Spleen (tissue), 11 donors: ENCODE data around the gene CDC42EP5. TPM values are rescaled to one million over a fixed set of nuclear protein-coding genes. Genes with fewer than 3 reads are reported as not detected.

ENCODE experiments used
- DNase-seq: peaks from one replicate; pipeline ENCODE4 v3.0.0-alpha.2; 2020
- H3K27ac ChIP-seq, 8 donors: fragments of 200-600 bp; sonication (generic) in 7 of 8; 1 replicate in 4 of 8; 2 replicates in 4 of 8; pipeline versions ENCODE4 v1.5.0 to v1.8.0; 2016 to 2021; ENCODE audit warnings: inconsistent platforms in 4 of 8, mild to moderate bottlenecking in 4 of 8, moderate library complexity in 1 of 8
- H3K27me3 ChIP-seq, 7 donors: fragments of 200-600 bp; sonication (generic) in 6 of 7; replicated peaks in 1 of 7; 1 replicate in 4 of 7; 2 replicates in 3 of 7; pipeline versions ENCODE4 v1.5.0 to v1.8.0; 2016 to 2021; ENCODE audit warnings: inconsistent platforms in 3 of 7, mild to moderate bottlenecking in 1 of 7
- H3K36me3 ChIP-seq, 6 donors: fragments of 200-600 bp; sonication (generic) in 5 of 6; 1 replicate in 4 of 6; 2 replicates in 2 of 6; pipeline versions ENCODE4 v1.5.0 to v1.8.0; 2016 to 2021; ENCODE audit warnings: inconsistent platforms in 2 of 6
- H3K4me1 ChIP-seq, 6 donors: fragments of 200-600 bp; sonication (generic) in 5 of 6; 1 replicate in 3 of 6; 2 replicates in 3 of 6; pipeline versions ENCODE4 v1.5.0 to v1.8.0; 2016 to 2021; ENCODE audit warnings: inconsistent platforms in 3 of 6
- H3K4me3 ChIP-seq, 8 donors: fragments of 200-600 bp; sonication (generic) in 7 of 8; 1 replicate in 4 of 8; 2 replicates in 4 of 8; pipeline versions ENCODE4 v1.5.0 to v1.8.0; 2016 to 2021; ENCODE audit warnings: inconsistent platforms in 4 of 8, mild to moderate bottlenecking in 4 of 8, moderate library complexity in 2 of 8
- H3K9me3 ChIP-seq, 8 donors: fragments of 200-600 bp; sonication (generic) in 7 of 8; 1 replicate in 4 of 8; 2 replicates in 4 of 8; pipeline versions ENCODE4 v1.5.0 to v1.8.0; 2016 to 2021; ENCODE audit warnings: inconsistent platforms in 4 of 8
- POLR2A ChIP-seq, 3 donors: fragments of 450-650 bp; IDR thresholded peaks; one replicate each; pipeline ENCODE4 v1.5.1; 2017; ENCODE audit warnings: antibody characterized with exemption in 3 of 3, mild to moderate bottlenecking in 1 of 3
- POLR2AphosphoS5 ChIP-seq, 3 donors: sonication (generic); formaldehyde crosslinking; IDR thresholded peaks; one replicate each; pipeline ENCODE4 v1.5.1; 2017; ENCODE audit warnings: antibody characterized with exemption in 3 of 3
- WGBS, 5 donors: extraction: QIAGEN DNeasy Blood & Tissue Kit in 3 of 5; methylation state at CpG; one replicate each; pipeline versions ENCODE4 v1.1.5 to v1.1.7; 2013 to 2018; 5-methylcytosine and 5-hydroxymethylcytosine counted together
- intact Hi-C: fragments of 100-400 bp; cut with DNase I; formaldehyde crosslinking; loops from one replicate; pipeline ENCODE4 v1.15.0; 2023; ENCODE audit warnings: low total_unique reads
- polyA plus RNA-seq, 3 donors: library from polyadenylated mRNA; stranded (reverse); fragments of 200-250 nt; gene quantifications; one replicate each; pipeline ENCODE4 v1.2.1, GENCODE V29; 2013
- total RNA-seq, 7 donors: library from RNA; depleted of rRNA in 3 of 7; stranded (reverse); fragments of >200 nt in 3 of 7; fragmentation: NEBNext Ultra II Directional in 4 of 7; extraction: Animal tissue kit (Norgen Biotek cat#: 25700) in 4 of 7; gene quantifications; one replicate each; pipeline versions ENCODE4 v1.1.0 to v1.2.1, GENCODE V29; 2016 to 2021
- TF ChIP-seq, protein P1 (sequence below), 11 experiments: fragments of 200-600 bp in 7 of 11; fragments of 450-650 bp in 4 of 11; sonication (generic) in 4 of 11; IDR thresholded peaks in 8 of 11; conservative IDR thresholded peaks in 3 of 11; 1 replicate in 7 of 11; 2 replicates in 4 of 11; pipeline versions ENCODE4 v1.4.0 to v1.8.0; 2016 to 2021; ENCODE audit warnings: antibody characterized with exemption in 11 of 11, inconsistent platforms in 4 of 11, mild to moderate bottlenecking in 1 of 11
- donor health status: healthy with polysubstance abuse.
- donor health status: DM: no; HTN: no; CAD: no; lungs with moderate emphysema.
- donor health status: DM: no; HTN: no; CAD: no.
- donor health status: Bipolar disorder and iron deficiency.
- donor health status: healthy.
- donor health status: DM: no; HTN: no; CAD: no.
- donor health status: DM: yes; HTN: yes; CAD: no.

Gene CDC42EP5
- total and polyA plus RNA-seq, 10 donors, result 6.6 to 16.1 (median 13.1) TPM

DNA sequence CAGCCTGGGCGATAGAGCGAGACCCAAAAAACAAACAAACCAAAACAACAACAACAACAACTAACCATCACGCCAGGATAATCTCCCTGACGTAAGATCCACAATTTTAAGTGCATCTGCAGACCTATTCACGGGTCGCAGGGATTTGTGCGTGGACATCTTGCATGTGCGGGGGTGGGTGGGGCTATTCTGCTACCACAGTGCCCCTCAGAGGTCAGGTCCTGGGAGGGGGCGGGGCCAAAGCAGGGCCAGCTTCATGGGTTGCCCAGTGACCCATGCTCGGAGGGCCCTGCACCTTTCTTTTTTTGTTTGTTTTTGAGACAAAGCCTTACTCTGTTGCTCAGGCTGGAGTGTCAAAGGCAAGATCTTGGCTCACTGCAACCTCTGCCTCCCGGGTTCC is 2.6 kb upstream of the CDC42EP5 start:
- intact Hi-C loops, result no loop called here
- Histone ChIP-seq H3K9me3 (no peaks in the 10 kb centered on the region), H3K27ac (no peak overlapping the region), H3K36me3 (no peaks in the 10 kb centered on the region), H3K4me1 (peaks cover 7 to 43% (median 27%) of the 10 kb centered on the region in 6 donors), H3K27me3 (peaks cover 0 to 85% (median 9%) of the 10 kb centered on the region in 7 donors), H3K4me3 (no peak overlapping the region)
- peak; percentile 51 for DNase-seq
- TF ChIP-seq, protein P1, sequence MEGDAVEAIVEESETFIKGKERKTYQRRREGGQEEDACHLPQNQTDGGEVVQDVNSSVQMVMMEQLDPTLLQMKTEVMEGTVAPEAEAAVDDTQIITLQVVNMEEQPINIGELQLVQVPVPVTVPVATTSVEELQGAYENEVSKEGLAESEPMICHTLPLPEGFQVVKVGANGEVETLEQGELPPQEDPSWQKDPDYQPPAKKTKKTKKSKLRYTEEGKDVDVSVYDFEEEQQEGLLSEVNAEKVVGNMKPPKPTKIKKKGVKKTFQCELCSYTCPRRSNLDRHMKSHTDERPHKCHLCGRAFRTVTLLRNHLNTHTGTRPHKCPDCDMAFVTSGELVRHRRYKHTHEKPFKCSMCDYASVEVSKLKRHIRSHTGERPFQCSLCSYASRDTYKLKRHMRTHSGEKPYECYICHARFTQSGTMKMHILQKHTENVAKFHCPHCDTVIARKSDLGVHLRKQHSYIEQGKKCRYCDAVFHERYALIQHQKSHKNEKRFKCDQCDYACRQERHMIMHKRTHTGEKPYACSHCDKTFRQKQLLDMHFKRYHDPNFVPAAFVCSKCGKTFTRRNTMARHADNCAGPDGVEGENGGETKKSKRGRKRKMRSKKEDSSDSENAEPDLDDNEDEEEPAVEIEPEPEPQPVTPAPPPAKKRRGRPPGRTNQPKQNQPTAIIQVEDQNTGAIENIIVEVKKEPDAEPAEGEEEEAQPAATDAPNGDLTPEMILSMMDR (IDR thresholded peaks at IDR 0.05 in 8 of 11, conservative IDR thresholded peaks at IDR 0.05 in 3 of 11), result no peak
- TF ChIP-seq POLR2AphosphoS5 (IDR thresholded peaks at IDR 0.05), result no peak
- TF ChIP-seq POLR2A (IDR thresholded peaks at IDR 0.05), result no peak
- 83 to 95% (median 87%) methylated on average over 11 of the region's 11 CpGs for WGBS, 5 donors

DNA sequence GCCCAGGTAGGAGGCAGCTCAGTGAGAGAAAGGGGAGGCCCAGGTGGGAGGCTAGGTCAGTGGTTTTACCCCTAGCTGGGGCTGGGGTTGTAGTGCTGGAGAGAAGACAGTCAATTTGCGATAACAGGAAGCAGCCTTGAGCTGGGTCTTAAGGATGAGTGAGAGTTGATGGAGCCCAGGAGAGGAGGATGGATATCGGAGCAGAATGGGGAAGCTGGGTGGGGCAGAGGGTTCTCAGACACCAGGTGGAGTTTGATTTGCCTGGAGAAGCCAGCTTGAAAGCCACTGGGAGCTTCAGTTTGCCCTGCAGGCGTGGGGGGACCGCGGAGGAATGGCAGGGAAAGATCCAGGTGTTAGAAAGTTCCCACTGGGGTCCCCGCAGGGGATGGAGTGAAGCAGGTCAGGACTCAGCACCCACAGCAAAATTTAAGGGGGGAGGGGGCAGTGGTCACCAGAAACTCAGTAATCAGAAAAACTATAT is 836 bp upstream of the CDC42EP5 start:
- Histone ChIP-seq H3K27ac (peak overlapping the region in 7 of 8 donors; percentile 51 to 80 (median 68)), H3K4me1 (peaks cover 15 to 45% (median 34%) of the 10 kb centered on the region in 6 donors), H3K4me3 (peak overlapping the region in 1 of 8 donors; percentile 62), H3K36me3 (no peaks in the 10 kb centered on the region), H3K9me3 (no peaks in the 10 kb centered on the region), H3K27me3 (peaks cover 0 to 86% (median 10%) of the 10 kb centered on the region in 7 donors)
- intact Hi-C loops, result no loop called here
- no peak for TF ChIP-seq POLR2A (IDR thresholded peaks at IDR 0.05)
- DNase-seq, result peak; percentile 28
- WGBS, 5 donors, result 63 to 81% (median 75%) methylated on average over 6 of the region's 6 CpGs

DNA sequence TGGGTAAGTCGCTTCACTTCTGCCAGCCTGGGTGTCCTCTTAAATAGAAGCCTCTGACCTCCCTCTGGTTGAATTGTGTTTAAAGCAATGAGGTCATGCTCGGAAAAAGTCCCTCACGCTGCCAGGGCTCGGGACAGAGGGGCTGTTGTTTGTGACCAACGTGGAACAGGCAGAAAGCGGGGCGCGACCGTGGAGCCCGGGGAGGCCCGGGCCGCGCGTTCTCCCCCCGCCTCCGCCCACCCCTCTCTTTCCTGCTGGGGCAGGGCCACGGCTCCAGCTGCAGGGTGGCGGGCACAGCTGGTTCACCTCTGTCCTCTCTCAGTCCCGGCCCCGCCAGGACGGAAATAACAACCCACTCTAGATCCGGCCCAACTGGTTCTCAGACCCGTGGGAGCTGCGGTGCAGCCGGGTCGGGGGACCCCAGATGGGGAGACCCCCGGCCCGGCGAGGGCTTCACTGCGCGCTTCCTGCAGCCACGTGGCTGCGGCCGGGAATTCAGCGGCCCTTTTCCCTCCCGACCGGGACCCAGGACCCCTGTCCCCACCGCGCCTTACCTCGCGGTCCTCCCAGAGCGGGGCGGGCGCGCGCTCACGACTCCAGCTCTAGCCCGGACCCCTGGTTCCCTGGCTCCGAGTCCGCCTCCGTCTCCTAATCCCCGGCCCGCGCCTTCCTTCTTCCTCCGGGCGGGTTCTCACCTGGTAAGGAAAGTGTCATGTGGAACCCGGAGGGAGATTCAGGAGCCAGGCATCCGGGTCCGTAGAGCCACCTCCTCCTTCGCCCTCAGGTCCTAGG is 1.9 kb downstream of the CDC42EP5 start:
- Histone ChIP-seq H3K4me3 (peak overlapping the region in 7 of 8 donors; percentile 1 to 64 (median 20)), H3K4me1 (peaks cover 15 to 39% (median 34%) of the 10 kb centered on the region in 6 donors), H3K9me3 (no peaks in the 10 kb centered on the region), H3K27ac (peak overlapping the region; percentile 10 to 79 (median 57)), H3K27me3 (peaks cover 0 to 67% (median 10%) of the 10 kb centered on the region in 7 donors), H3K36me3 (no peaks in the 10 kb centered on the region)
- DNase-seq, result peak; percentile 73
- TF ChIP-seq POLR2A (IDR thresholded peaks at IDR 0.05), result no peak
- peak in 2 of 3 donors; percentile 48 to 60 for TF ChIP-seq POLR2AphosphoS5 (IDR thresholded peaks at IDR 0.05)
- intact Hi-C loops, result no loop called here
- whole genome bisulfite sequencing, 5 donors, result 2 to 5% (median 2%) methylated on average over 28 to 60 of the region's 60 CpGs

DNA sequence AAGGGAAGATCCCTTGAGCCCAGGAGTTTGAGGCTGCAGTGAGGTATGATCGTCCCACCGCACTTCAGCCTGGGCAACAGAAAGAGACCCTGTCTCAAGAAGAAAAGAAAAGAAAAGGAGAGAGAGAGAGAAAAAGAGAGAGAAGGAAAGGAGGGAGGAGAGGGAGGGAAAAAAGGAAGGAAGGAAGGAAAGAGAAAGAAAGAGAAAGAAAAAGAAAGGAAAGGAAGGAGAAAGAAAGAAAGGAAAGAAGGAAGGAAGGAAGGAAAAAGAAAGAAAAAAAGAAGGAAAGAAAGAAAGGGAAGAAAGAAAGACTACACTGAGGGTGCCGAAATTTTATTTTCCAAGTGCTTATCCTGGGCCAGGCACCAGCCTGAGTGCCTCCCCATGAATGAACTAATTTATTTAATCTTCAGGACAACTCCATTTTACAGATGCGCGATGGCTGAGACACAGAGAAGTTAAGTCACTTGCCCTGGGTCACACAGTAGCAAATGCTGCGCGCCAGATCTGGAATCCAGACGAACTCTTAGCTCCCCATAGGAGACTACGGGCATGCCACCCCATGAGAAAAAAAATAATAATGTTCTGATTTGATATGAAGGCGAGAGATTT is 2.7 kb downstream of the CDC42EP5 start:
- no peaks in the 10 kb centered on the region for H3K36me3 ChIP-seq
- WGBS, 5 donors, result 77 to 83% (median 80%) methylated on average over 10 of the region's 10 CpGs
- peaks cover 15 to 39% (median 34%) of the 10 kb centered on the region in 6 donors for H3K4me1 ChIP-seq
- no peak for DNase-seq
- intact Hi-C loops, result no loop called here
- peaks cover 0 to 64% (median 10%) of the 10 kb centered on the region in 7 donors for H3K27me3 ChIP-seq
- H3K27ac ChIP-seq, result peak overlapping the region in 4 of 8 donors; percentile 46 to 79 (median 72)
- peak overlapping the region in 3 of 8 donors; percentile 31 to 64 (median 41) for H3K4me3 ChIP-seq
- H3K9me3 ChIP-seq, result no peaks in the 10 kb centered on the region
- no peak for TF ChIP-seq POLR2A (IDR thresholded peaks at IDR 0.05)
- TF ChIP-seq, protein P1 (IDR thresholded peaks at IDR 0.05 in 8 of 11, conservative IDR thresholded peaks at IDR 0.05 in 3 of 11), result no peak
- no peak for TF ChIP-seq POLR2AphosphoS5 (IDR thresholded peaks at IDR 0.05)
